Activated naive CD4-positive, alpha-beta T cell treated with anti-CD3 and anti-CD28 coated beads, Interleukin-2, amount 50 U/mL, for 72 hours (primary cell): ENCODE data around the gene NSD2. TPM values are rescaled to one million over a fixed set of nuclear protein-coding genes. Genes with fewer than 3 reads are reported as not detected.
A peak's percentile ranks its signal among the peaks of the same experiment; 100 is the strongest.
"Not testable (repeated sequence)": the region's sequence is repeated elsewhere in the genome, so short reads cannot be mapped to it uniquely, and the experiment has no call there.

ENCODE experiments used
- ATAC-seq, 2 donors: fragments of 150-1000 bp; cut with Tn5 transposase; 2 replicates each; pipeline ENCODE4 v1.10.0; 2021; ENCODE audit warnings: mild to moderate bottlenecking in 2 of 2, moderate library complexity in 2 of 2
- DNase-seq, 2 donors: peaks; one replicate each; pipeline ENCODE4 v3.0.0; 2021 to 2022; ENCODE audit warnings: low spot score in 2 of 2
- H3K27ac Mint-ChIP-seq, 2 donors: one replicate each; pipeline ENCODE4 v1.8.0; 2022; ENCODE audit warnings: mild to moderate bottlenecking in 2 of 2, mixed read lengths in 2 of 2
- H3K36me3 Mint-ChIP-seq, 2 donors: one replicate each; pipeline ENCODE4 v1.8.0; 2022; ENCODE audit warnings: mixed read lengths in 2 of 2
- H3K9me3 Mint-ChIP-seq, 2 donors: one replicate each; pipeline ENCODE4 v1.8.0; 2022; ENCODE audit warnings: mixed read lengths in 2 of 2
- total RNA-seq, 2 donors: library from RNA; stranded (reverse); gene quantifications; one replicate each; pipeline ENCODE4 v1.2.3, GENCODE V29; 2022

The NSD2 gene
- total RNA-seq, 2 donors from 2014 or later: 233 to 254 TPM

DNA sequence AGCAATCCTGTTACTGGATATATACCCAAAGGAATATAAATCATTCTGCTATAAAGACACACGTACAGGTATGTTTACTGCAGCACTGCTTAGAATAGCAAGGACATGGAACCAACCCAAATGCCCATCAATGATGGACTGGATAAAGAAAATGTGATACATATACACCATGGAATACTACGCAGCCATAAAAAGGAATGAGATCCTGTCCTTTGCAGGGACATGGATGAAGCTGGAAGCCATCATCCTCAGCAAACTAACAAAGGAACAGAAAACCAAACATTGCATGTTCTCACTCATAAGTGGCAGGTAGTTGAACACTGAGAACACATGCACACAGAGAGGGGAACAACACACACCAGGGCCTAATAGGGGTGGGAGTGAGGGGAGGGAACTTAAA lies 132.2 kb downstream of the NSD2 start:
- H3K27ac Mint-ChIP-seq, ATAC-seq, DNase-seq: not testable (repeated sequence)
- peaks cover 41 to 68% of the 10 kb centered on the region in 2 donors for H3K36me3 Mint-ChIP-seq
- peaks cover 24 to 25% of the 10 kb centered on the region in 2 donors for H3K9me3 Mint-ChIP-seq

DNA sequence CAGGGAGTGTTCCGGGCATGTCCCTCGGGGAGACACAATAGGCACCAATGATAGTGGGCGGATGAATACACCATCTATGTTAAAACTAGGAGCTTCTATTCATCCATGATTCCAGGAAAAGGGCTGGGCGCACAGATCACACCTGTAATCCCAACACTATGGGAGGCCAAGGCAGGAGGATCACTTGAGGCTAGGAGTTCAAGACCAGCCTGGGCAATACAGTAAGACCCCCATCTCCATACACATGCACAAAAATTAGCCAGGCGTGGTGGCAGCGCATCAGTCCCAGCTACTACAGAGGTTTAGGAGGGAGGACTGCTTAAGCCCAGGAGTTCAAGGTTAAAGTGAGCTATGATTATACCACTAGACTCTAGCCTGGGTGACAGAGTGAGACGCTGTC lies 135.2 kb downstream of the NSD2 start:
- H3K27ac Mint-ChIP-seq: no peak overlapping the region
- no peaks in the 10 kb centered on the region for H3K9me3 Mint-ChIP-seq
- no peak for DNase-seq
- H3K36me3 Mint-ChIP-seq: peaks cover 15 to 38% of the 10 kb centered on the region in 2 donors
- no peak for ATAC-seq

DNA sequence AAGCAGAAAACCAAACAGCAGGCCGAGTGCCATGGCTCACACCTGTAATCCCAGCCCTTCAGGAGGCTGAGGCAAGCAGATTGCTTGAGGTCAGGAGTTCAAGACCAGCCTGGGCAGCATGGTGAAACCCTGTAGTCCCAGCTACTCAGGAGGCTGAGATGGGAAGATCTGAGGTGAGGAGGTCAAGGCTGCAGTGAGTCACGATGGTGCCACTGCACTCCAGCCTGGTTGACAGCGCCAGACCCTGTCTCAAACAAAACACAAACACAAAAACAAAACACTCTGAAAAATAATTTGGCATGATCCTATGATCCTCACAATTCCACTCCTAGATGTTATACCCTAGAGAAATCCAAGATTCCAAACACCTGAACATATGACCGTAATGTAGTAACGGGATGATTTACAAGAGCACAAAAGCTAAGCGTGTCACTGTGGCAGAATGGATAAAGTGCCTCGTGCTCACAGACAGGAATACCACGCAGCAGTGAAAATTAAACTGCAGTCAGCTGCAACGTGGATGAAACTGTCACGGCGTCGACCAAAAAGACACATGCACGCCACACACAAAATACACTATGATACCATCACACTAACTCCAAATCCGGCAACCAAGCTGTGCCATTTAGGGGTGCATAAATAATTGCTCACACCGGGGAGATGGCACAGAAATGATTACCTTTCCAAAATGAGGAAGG lies 135.9 kb downstream of the NSD2 start:
- ATAC-seq: no peak
- no peaks in the 10 kb centered on the region for H3K9me3 Mint-ChIP-seq
- H3K27ac Mint-ChIP-seq: peak overlapping the region; percentile 94 to 98
- DNase-seq: no peak
- H3K36me3 Mint-ChIP-seq: peaks cover 15 to 35% of the 10 kb centered on the region in 2 donors

DNA sequence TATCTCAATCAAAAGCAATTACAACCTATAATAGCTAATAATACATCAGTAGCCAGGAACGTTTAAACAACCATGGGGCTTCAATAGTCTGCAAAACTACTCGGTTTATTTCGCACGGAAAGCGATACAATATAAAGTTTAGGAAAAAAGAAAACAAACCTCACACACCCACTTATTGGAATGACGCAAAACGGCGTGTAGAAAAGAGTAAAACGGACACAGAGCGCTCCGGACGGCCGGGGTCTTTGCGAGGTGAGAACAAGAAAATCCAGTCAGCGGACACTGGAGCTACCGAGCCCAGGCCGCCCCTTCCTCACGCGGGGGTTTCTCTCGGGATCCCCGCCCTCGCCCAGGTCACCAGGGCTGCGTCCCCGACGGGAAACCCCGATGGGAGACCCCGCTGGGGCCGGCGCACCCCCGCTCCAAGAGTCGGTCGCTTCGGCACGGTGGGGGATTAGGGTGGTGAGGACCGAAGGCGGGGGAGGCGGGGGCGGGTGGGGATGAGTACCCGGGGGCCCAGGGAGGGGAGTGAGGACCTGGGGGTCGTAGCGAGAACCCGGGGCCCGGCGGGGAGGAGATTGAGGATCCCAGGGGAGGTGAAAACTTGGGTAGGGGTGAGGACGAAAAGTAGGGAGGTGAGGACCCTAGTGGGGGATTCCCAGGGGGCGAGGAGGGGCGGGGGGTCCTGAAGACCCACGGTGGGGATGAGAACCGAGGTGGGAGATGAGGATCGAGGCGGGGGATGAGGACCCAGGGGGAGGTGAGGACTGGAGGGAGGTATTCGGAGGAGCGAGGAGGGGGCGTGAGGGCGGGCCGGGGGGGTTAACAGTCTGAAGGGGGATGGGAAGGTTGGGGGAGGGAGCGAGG lies 136.8 kb downstream of the NSD2 start:
- H3K27ac Mint-ChIP-seq: peak overlapping the region; percentile 94 to 98
- no peak for DNase-seq

DNA sequence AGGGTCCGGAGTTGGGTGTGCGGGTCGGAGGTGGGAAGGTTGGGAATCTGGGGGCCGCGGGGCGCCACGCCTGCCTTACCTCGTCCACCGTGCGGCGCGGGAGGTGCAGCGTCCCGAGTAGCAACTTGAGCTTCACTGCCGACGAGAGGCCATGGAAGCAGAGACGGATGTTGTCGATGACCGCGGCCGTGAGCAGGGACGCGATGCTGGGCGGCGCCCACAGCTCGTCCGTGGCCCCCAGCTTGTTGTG lies 137.4 kb downstream of the NSD2 start:
- ATAC-seq (peak in 1 of 2 donors; percentile 19), DNase-seq (no peak)
- H3K36me3 Mint-ChIP-seq: peaks cover 15 to 20% of the 10 kb centered on the region in 2 donors
- peak overlapping the region; percentile 93 to 98 for H3K27ac Mint-ChIP-seq
- H3K9me3 Mint-ChIP-seq: no peaks in the 10 kb centered on the region

More for the DNA sequence above, 136.8 kb downstream of the NSD2 start:
- peaks cover 15 to 25% of the 10 kb centered on the region in 2 donors for H3K36me3 Mint-ChIP-seq
- H3K9me3 Mint-ChIP-seq: no peaks in the 10 kb centered on the region
- ATAC-seq: no peak

DNA sequence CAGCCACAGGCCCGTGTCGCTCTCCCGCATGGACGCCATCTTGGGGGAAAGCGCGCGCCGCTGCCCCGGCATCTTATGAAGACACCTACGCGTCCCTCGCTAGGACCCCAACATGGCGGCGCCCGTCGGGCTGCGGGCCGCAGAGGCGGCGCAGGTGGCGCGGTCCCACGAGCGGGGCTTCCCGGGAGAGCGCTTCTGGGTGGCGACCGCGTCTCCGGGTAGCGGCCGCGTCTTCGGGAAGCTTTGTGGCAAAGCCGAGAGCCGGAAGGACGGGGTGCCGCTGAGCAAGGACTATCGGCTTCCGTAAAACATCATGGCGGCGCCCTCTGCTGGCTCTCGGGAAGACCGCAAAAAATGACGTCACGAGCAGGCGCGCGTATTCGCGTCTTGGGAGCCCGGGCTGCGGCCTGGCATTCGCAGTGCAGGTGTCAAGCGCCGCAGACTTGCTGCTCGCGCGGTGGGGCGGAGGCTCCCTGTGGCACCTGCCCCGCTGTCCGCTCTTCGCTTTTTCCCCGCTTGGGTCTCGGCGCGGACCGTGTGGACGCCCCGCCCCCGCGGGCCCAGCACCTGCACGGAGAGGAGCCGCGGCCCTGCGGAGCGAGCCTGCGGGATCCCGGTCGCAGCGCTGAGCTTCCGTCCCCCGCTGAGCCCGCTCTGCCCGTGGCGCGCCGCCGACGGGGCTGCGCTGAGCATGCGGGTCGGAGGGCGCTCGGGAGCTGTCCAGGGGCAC lies 137.9 kb downstream of the NSD2 start, which contains the start of gene NELFA:
NELFA (minus strand) TSS at position 54 of the 730 bp plus-strand sequence; CDS start at position 39, 15 bp downstream.
- H3K27ac Mint-ChIP-seq: peak within 1 kb of the TSS; percentile 94 to 98
- DNase-seq (peak; percentile 92 to 96), ATAC-seq (peak; percentile 84 to 85)
- no peaks in the 10 kb centered on the region for H3K9me3 Mint-ChIP-seq
- H3K36me3 Mint-ChIP-seq: peaks cover 15 to 20% of the 10 kb centered on the region in 2 donors

DNA sequence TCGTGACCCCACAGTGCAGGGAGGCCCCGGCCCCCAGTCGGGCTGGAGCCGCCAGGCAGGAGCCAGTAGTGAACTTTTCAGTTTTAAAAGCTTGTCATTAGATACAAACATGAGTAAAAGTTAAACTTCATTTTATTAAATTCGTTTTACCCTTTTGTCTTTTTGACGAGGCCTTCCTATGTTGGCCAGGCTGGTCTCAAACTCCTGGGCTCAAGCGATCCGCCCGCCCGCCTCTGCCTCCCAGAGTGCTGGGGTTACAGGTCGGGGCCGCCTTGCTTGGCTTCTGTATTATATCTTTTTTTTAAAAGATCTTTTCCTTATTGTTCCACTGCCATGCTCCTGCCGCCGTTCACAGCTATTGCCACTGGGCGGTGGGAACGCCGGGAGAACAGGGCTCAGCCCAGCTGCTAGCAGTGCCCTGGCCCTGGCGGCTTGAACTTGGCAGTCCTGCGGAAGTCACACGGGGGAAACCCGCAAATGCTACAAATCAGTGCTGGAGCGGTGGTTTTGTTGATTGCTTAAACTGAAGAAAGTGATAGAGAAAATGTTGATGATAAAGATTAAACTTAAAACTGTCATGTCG lies 138.5 kb downstream of the NSD2 start:
- ATAC-seq: peak; percentile 40 to 56
- Mint-ChIP-seq H3K36me3 (peaks cover 15 to 20% of the 10 kb centered on the region in 2 donors), H3K27ac (peak overlapping the region; percentile 91 to 98), H3K9me3 (no peaks in the 10 kb centered on the region)
- peak; percentile 55 to 70 for DNase-seq

DNA sequence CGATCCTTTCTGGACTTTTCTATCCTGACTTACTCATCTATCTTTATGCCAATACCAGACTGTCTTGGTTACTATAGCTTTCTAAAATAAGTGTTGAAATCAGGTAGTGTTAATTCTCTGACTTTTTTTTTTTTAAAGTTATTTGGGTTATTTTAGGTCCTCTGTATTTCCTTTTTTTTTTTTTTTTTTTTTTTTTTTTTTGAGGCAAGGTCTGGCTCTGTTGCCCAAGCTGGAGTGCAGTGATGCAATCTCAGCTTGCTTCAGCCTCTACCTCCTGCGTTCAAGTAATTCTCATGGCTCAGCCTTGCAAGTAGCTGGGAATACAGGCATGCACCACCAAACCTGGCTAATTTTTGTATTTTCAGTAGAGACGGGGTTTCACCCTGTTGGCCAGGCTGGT lies 140.4 kb downstream of the NSD2 start:
- Mint-ChIP-seq H3K27ac (no peak overlapping the region), H3K9me3 (no peaks in the 10 kb centered on the region), H3K36me3 (peaks cover 14 to 15% of the 10 kb centered on the region in 2 donors)
- DNase-seq (no peak), ATAC-seq (no peak)

DNA sequence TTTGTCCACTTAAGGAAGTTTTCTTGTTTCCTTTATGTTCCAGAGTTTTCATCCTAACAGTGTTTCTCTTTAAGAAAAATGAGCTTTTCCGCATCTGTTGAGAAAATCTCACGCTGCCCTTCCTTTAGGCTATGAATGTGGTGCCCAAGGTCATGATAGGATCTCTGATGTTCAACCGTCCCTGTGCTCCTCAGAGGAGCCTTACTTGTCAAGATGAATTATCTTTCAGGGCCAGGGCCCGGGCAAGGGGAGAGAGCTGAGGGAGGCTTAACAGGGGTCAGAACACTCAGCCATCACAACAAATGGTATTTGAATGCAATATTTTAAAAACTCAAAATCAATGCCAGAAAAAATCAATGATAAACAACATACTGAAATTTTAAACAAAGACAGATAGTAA lies 143.8 kb downstream of the NSD2 start:
- Mint-ChIP-seq H3K9me3 (no peaks in the 10 kb centered on the region), H3K27ac (no peak overlapping the region), H3K36me3 (no peaks in the 10 kb centered on the region)
- no peak for ATAC-seq
- DNase-seq: no peak

DNA sequence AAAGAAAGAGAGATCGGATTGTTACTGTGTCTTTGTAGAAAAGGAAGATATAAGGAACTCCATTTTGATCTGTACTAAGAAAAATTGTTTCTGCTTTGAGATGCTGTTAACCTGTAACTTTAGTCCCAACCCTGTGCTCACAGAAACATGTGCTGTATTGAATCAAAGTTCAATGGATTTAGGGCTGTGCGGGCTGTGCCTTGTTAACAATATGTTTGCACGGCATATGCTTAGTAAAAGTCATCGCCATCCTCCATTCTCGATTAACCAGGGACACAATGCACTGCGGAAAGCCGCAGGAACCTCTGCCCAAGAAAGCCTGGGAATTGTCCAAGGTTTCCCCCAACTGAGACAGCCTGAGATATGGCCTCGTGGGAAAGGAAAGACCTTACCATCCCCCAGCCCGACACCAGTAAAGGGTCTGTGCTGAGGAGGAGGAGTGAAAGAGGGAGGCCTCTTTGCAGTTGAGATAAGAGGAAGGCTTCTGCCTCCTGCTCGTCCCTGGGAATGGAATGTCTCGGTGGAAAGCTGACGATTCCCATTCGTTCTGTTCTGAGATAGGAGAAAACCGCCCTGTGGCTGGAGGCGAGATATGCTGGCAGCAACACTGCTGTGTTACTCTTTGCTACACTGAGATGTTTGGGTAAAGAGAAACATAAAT lies 150.3 kb downstream of the NSD2 start:
- not testable (repeated sequence) for DNase-seq, H3K27ac Mint-ChIP-seq, H3K36me3 Mint-ChIP-seq, H3K9me3 Mint-ChIP-seq, ATAC-seq

DNA sequence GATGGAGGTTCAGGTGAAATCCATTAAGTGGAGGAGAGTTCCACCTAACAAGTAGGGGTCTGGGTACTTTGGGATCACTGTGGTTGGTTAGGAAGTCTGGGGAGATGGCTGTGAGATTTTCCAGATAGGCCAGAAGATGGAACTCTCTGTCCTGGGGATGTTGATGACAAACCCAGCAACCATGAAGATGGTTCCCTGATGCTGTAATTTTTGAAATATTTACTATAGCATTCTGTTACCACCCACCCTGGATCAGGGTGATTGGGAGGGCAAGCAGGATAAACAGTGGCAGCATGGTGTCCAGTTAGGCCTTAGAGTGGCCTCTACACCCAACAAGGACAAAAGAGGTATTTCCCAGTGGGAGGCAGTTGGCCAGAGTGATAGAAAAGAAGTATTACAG lies 153.5 kb downstream of the NSD2 start:
- H3K27ac Mint-ChIP-seq: no peak overlapping the region
- no peaks in the 10 kb centered on the region for H3K36me3 Mint-ChIP-seq
- DNase-seq (no peak), ATAC-seq (no peak)
- H3K9me3 Mint-ChIP-seq: peaks cover 0 to 4% of the 10 kb centered on the region in 2 donors

DNA sequence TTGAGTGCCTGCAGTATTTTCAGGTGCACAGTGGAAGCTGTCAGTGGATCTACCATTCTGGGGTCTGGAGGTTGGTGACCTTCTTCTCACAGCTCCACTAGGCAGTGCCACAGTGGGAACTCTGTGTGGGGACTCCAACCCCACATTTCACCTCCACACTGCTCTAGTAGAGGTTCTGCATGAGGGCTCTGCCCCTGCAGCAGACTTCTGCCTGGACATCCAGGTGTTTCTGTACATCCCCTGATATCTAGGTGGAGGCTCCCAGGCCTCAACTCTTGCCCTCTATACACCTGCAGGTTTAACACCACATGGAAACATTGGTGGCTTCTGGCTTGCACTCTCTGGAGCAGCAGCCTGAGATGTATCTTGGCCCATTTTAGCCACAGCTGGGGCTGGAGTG lies 154.6 kb downstream of the NSD2 start:
- DNase-seq (no peak), ATAC-seq (no peak)
- H3K27ac Mint-ChIP-seq: no peak overlapping the region
- no peaks in the 10 kb centered on the region for H3K36me3 Mint-ChIP-seq
- peaks cover 0 to 4% of the 10 kb centered on the region in 2 donors for H3K9me3 Mint-ChIP-seq

DNA sequence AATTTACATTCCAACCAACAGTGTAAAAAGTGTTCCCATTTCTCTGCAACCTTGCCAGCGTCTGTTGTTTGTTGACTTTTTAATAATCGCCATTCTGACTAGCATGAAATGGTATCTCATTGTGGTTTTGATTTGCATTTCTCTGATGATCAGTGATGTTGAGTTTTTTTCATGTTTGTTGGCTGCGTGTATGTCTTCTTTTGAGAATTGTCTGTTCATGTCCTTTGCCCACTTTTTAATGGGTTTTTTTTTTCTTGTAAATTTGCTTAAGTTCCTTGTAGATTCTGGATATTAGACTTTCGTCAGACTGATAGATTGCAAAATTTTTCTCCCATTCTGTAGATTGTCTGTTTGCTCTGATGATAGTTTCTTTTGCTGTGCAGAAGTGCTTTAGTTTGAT lies 155.9 kb downstream of the NSD2 start:
- ATAC-seq, H3K9me3 Mint-ChIP-seq, DNase-seq, H3K27ac Mint-ChIP-seq, H3K36me3 Mint-ChIP-seq: not testable (repeated sequence)

DNA sequence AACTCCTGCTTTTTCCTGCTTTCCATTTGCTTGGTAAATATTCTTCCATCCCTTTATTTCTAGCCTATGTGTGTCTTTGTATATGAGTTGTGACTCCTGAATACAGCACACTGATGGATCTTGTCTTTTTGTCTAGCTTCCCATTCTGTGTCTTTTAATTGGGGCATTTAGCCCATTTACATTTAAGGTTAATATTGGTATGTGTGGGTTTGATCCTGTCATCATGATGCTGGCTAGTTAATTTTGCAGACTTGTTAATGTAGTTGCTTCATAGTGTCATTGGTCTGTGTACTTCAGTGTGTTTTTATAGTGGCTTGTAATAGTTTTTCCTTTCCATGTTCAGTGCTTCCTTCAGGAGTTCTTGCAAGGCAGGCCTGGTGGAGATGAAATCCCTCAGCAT lies 160.0 kb downstream of the NSD2 start:
- ATAC-seq, H3K27ac Mint-ChIP-seq, DNase-seq, H3K36me3 Mint-ChIP-seq, H3K9me3 Mint-ChIP-seq: not testable (repeated sequence)
